Kidney (tissue), 22 donors: ENCODE results near the gene HSPA5. TPM values are rescaled to one million over a fixed set of nuclear protein-coding genes. Genes with fewer than 3 reads are reported as not detected.
"Not testable (repeated sequence)": the region's sequence is repeated elsewhere in the genome, so short reads cannot be mapped to it uniquely, and the experiment has no call there.

Experiments used
- DNase-seq, 5 donors: peaks; one replicate each; pipeline ENCODE4 v3.0.0-alpha.2; 2013 to 2020
- FAIRE-seq: peaks from 2 replicates; lab custom pipeline; 2012; peaks lifted over from hg19 to GRCh38; lab: Jason Lieb, UNC
- H3K27ac ChIP-seq, 2 donors: one replicate each; pipeline ENCODE4 v1.7.0; 2013; ENCODE audit warnings: low read depth in 2 of 2, low read length in 2 of 2, inconsistent platforms in 1 of 2
- H3K27me3 ChIP-seq: one replicate; pipeline ENCODE4 v1.7.1; 2013; ENCODE audit warnings: low read length, inconsistent platforms; ENCODE audit not compliant: control insufficient read depth, insufficient read depth
- H3K36me3 ChIP-seq, 3 donors: one replicate each; pipeline versions ENCODE4 v1.7.0 to v1.7.1; 2013; ENCODE audit warnings: low read length in 3 of 3, control low read depth in 1 of 3, inconsistent platforms in 1 of 3; ENCODE audit not compliant: insufficient read depth in 3 of 3, control insufficient read depth in 2 of 3
- H3K4me1 ChIP-seq, 3 donors: one replicate each; pipeline versions ENCODE4 v1.7.0 to v1.7.1; 2013; ENCODE audit warnings: low read length in 3 of 3, inconsistent platforms in 1 of 3, low read depth in 1 of 3; ENCODE audit not compliant: control insufficient read depth in 2 of 3, insufficient read depth in 2 of 3
- H3K4me3 ChIP-seq, 3 donors: one replicate each; pipeline versions ENCODE4 v1.7.0 to v1.8.1; 2013; ENCODE audit warnings: low read length in 3 of 3, control low read depth in 1 of 3, inconsistent platforms in 1 of 3
- H3K9ac ChIP-seq, 3 donors: one replicate each; pipeline versions ENCODE4 v1.7.0 to v1.7.1; 2013; ENCODE audit warnings: low read length in 3 of 3, control low read depth in 1 of 3, inconsistent platforms in 1 of 3
- H3K9me3 ChIP-seq, 3 donors: one replicate each; pipeline versions ENCODE4 v1.7.0 to v1.7.1; 2013; ENCODE audit warnings: low read length in 3 of 3, control low read depth in 1 of 3, inconsistent platforms in 1 of 3; ENCODE audit not compliant: control insufficient read depth in 2 of 3, insufficient read depth in 1 of 3
- intact Hi-C: fragments of 100-400 bp; cut with DNase I; formaldehyde crosslinking; loops from one replicate; pipeline ENCODE4 v1.11.1; 2022
- long read RNA-seq, 10 donors: library from polyadenylated mRNA in 1 of 10; unstranded in 1 of 10; transcript quantifications; one replicate each; pipeline ENCODE4 v2.0.0 and lab custom pipeline, GENCODE V29; 2021 to 2026
- polyA plus RNA-seq: library from polyadenylated mRNA; stranded (reverse); fragments of 350-450 nt; fragmentation: Illumina TruSeq; extraction: RNeasy Lipid Tissue Mini Kit (QIAGEN cat#74804); gene quantifications from one replicate; pipeline ENCODE4 v1.2.3, GENCODE V29; 2014; ENCODE audit warnings: low read depth, low replicate concordance; ENCODE audit not compliant: insufficient read depth
- total RNA-seq: library from RNA; stranded (reverse); fragmentation: NEBNext Ultra II Directional; extraction: Animal tissue kit (Norgen Biotek cat#: 25700); gene quantifications from one replicate; pipeline ENCODE4 v1.2.1, GENCODE V29; 2021
- TF ChIP-seq, protein P1 (sequence below): IDR thresholded peaks from 3 replicates; pipeline ENCODE4 v1.5.1; 2012; ENCODE audit warnings: mild to moderate bottlenecking, moderate library complexity, borderline replicate concordance; ENCODE audit not compliant: insufficient read depth; ENCODE audit errors: extremely low read depth
- donor health status: control.
- donor health status: control.
- donor health status: control.
- donor health status: control.
- donor health status: control.
- donor health status: DM: yes; HTN: yes; CAD: no.
- donor health status: Normal renal cell carcinoma (clear cell type).

The HSPA5 gene
- 358 TPM for total RNA-seq
- polyA plus RNA-seq = 289 TPM
- long read RNA-seq, donor 1, transcript HSPA5-201 (8 exons, 3,908 nt) = major isoform, 101 of 198 reads
- long read RNA-seq, donor 1, partial matches to known transcripts = 97 of 198 reads
- long read RNA-seq, donor 1, other reads (novel, unspliced or antisense) = 0 of 198 reads
- long read RNA-seq, donor 2, transcript HSPA5-201 (8 exons, 3,908 nt) = major isoform, 140 of 264 reads
- long read RNA-seq, donor 2, partial matches to known transcripts = 124 of 264 reads
- long read RNA-seq, donor 2, other reads (novel, unspliced or antisense) = 0 of 264 reads
- long read RNA-seq, donor 3, transcript HSPA5-201 (8 exons, 3,908 nt) = major isoform, 214 of 357 reads
- long read RNA-seq, donor 3, partial matches to known transcripts = 143 of 357 reads
- long read RNA-seq, donor 3, other reads (novel, unspliced or antisense) = 0 of 357 reads
- long read RNA-seq, donor 4, transcript HSPA5-201 (8 exons, 3,908 nt) = major isoform, 207 of 585 reads
- long read RNA-seq, donor 4, partial matches to known transcripts = 378 of 585 reads
- long read RNA-seq, donor 4, other reads (novel, unspliced or antisense) = 0 of 585 reads
- long read RNA-seq, donor 5, transcript HSPA5-201 (8 exons, 3,908 nt) = major isoform, 8 of 20 reads
- long read RNA-seq, donor 5, partial matches to known transcripts = 12 of 20 reads
- long read RNA-seq, donor 5, other reads (novel, unspliced or antisense) = 0 of 20 reads
- long read RNA-seq, donor 6, transcript HSPA5-201 (8 exons, 3,908 nt) = major isoform, 46 of 374 reads
- long read RNA-seq, donor 6, partial matches to known transcripts = 328 of 374 reads
- long read RNA-seq, donor 6, other reads (novel, unspliced or antisense) = 0 of 374 reads
- long read RNA-seq, donor 7, transcript HSPA5-201 (8 exons, 3,908 nt) = major isoform, 984 of 1,180 reads
- long read RNA-seq, donor 7, partial matches to known transcripts = 78 of 1,180 reads
- long read RNA-seq, donor 7, other reads (novel, unspliced or antisense) = 118 of 1,180 reads
- long read RNA-seq, donor 8, transcript HSPA5-201 (8 exons, 3,908 nt) = major isoform, 87 of 185 reads
- long read RNA-seq, donor 8, partial matches to known transcripts = 98 of 185 reads
- long read RNA-seq, donor 8, other reads (novel, unspliced or antisense) = 0 of 185 reads
- long read RNA-seq, donor 9, transcript HSPA5-201 (8 exons, 3,908 nt) = major isoform, 50 of 110 reads
- long read RNA-seq, donor 9, partial matches to known transcripts = 60 of 110 reads
- long read RNA-seq, donor 9, other reads (novel, unspliced or antisense) = 0 of 110 reads
- long read RNA-seq, donor 10, transcript HSPA5-201 (8 exons, 3,908 nt) = major isoform, 118 of 257 reads
- long read RNA-seq, donor 10, partial matches to known transcripts = 139 of 257 reads
- long read RNA-seq, donor 10, other reads (novel, unspliced or antisense) = 0 of 257 reads

DNA sequence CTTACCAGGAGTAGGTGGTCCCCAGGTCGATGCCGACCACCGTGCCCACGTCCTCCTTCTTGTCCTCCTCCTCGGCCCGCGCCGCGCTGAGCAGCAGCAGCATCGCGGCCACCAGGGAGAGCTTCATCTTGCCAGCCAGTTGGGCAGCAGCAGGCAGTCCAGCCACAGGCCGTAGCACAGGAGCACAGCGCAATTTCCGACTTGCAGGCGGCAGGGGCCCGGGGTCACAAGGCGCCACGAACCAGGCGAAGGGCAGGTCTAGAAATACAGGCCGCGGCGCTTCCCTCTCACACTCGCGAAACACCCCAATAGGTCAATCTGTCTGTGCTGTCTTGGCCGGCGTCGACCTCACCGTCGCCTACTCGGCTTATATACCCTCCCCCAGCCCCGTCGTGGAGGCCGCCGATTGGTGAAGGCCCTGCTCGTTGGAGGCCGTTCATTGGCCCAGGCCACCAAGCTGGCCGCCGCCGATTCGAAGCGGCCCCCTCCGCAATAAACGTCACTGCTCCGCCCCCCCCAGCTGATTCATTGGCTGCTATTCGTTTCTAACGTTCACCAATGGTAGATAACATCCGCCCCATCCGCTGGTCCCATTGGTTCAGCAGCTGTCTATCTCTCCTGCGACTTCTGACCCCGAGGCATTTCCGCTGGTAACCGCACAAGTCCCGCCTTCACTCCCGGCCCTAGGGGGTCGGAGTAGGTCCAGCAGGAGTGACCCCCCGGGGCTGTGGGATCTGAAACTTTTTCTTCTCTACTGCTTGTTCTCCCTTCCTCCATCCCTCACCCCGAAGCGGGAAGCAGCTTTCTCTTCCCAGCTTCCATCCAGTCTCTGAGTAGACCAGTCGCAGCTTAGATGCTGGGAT is at the start of gene HSPA5:
HSPA5 (minus strand) TSS at position 344 of the 863 bp plus-strand sequence; CDS start at position 127, 217 bp downstream.
- no peaks in the 10 kb centered on the region for H3K27me3 ChIP-seq
- no peaks in the 10 kb centered on the region for H3K9me3 ChIP-seq

DNA sequence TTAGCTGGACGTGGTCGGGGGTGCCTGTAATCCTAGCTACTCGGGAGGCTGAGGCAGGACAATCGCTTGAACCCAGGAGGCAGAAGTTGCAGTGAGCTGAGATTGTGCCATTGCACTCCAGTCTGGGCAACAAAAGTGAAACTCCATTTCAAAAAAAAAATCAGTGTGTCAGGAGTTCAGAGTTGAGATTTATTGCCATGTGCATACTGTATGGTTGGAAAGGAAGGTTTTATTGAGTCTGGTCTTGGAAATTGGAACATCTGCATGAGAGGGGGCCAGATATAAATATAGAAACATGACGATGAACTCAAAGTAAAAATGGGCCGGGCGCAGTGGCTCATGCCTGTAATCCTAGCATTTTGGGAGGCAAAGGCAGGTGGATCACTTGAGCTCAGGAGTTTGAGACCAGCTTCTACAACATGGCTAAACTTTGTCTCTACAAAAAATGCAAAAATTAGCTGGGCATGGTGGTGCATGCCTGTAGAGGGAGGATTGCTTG is 45.8 kb upstream of the HSPA5 start:
- H3K27me3 ChIP-seq, FAIRE-seq, H3K27ac ChIP-seq, H3K9me3 ChIP-seq, H3K4me3 ChIP-seq, DNase-seq, H3K36me3 ChIP-seq, H3K4me1 ChIP-seq, H3K9ac ChIP-seq, intact Hi-C loops: not testable (repeated sequence)

More for the DNA sequence above, at the start of gene HSPA5:
- Histone ChIP-seq H3K4me3 (peak within 1 kb of the TSS; percentile 96 to 100 (median 99)), H3K27ac (peak within 1 kb of the TSS; percentile 98), H3K4me1 (peaks cover 4 to 17% (median 6%) of the 10 kb centered on the region in 3 donors), H3K9ac (peak within 1 kb of the TSS; percentile 97 to 100 (median 100)), H3K36me3 (peaks cover 11 to 28% (median 11%) of the 10 kb centered on the region in 3 donors)
- TF ChIP-seq, protein P1, sequence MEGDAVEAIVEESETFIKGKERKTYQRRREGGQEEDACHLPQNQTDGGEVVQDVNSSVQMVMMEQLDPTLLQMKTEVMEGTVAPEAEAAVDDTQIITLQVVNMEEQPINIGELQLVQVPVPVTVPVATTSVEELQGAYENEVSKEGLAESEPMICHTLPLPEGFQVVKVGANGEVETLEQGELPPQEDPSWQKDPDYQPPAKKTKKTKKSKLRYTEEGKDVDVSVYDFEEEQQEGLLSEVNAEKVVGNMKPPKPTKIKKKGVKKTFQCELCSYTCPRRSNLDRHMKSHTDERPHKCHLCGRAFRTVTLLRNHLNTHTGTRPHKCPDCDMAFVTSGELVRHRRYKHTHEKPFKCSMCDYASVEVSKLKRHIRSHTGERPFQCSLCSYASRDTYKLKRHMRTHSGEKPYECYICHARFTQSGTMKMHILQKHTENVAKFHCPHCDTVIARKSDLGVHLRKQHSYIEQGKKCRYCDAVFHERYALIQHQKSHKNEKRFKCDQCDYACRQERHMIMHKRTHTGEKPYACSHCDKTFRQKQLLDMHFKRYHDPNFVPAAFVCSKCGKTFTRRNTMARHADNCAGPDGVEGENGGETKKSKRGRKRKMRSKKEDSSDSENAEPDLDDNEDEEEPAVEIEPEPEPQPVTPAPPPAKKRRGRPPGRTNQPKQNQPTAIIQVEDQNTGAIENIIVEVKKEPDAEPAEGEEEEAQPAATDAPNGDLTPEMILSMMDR = no peak
- DNase-seq (peak; percentile 100), FAIRE-seq (peak; percentile 97)
- intact Hi-C loops = no loop called here

DNA sequence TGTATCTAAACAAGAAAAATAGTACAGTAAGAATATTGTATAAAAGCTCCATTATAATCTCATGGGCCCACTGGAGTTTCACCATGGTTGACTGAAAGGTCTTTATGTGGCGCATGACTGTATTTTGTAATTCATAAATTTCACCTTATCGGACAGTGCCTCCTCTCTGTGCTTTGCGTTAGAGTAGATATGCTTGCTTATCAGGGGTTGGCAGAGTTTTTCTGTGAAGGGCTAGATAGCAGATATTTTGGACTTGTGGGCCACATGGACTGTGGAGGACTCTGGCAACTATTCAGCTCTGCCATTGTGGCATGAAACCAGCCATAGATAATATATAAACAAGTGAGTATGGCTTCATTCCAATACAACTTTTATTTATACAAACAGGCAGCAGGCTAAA is 43.7 kb upstream of the HSPA5 start:
- H3K9ac ChIP-seq = no peak overlapping the region
- no peaks in the 10 kb centered on the region for H3K4me1 ChIP-seq
- no peak overlapping the region for H3K4me3 ChIP-seq
- H3K27me3 ChIP-seq = no peaks in the 10 kb centered on the region
- H3K36me3 ChIP-seq = no peaks in the 10 kb centered on the region
- intact Hi-C loops = no loop called here
- TF ChIP-seq, protein P1 = no peak
- H3K9me3 ChIP-seq = no peaks in the 10 kb centered on the region
- H3K27ac ChIP-seq = no peak overlapping the region
- no peak for FAIRE-seq
- no peak for DNase-seq
